ENCODE results near the gene GID8. TPM values are rescaled to one million over a fixed set of nuclear protein-coding genes. Genes with fewer than 3 reads are reported as not detected.

Gene GID8
- total RNA-seq, 1 donor from 2014 or later: 45.0 TPM

DNA sequence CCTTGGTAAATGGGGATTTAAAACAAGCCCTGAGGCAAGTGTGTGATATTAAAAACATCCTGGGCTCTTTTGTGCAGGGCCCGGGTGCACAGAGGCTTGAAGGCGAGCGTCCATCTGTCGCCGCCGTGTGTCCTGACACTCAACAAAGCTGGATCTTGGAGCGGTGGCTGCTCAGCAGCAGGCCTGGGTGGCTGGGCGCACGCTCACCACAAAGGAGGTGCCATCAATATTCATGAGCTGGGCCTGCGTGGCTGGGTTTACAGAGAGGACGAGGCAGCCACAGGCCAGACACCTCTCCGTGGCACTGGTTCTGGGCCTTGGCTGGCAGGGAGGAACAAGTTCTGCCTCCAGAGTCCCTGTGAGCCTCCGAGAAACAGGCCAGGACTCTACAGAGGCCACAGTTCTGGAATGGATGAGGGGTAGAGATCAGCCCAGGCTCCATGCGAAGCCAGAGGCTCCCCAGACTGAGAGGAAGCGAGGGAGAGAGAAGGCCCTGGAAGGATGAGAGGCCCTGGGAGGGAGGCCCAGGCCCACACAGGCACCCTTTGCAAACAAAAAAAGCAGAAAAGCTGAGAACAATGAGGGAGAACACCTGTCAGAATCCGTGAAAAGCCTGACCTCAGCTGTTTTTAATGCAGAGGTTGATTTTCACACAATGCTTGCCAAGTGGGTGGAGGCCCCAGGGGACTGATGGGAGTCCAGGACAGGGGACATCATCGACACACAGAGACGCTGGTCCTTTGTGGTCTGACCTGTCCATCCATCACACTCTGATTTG is 46.9 kb downstream of the GID8 start:
- TF ChIP-seq, protein P1, sequence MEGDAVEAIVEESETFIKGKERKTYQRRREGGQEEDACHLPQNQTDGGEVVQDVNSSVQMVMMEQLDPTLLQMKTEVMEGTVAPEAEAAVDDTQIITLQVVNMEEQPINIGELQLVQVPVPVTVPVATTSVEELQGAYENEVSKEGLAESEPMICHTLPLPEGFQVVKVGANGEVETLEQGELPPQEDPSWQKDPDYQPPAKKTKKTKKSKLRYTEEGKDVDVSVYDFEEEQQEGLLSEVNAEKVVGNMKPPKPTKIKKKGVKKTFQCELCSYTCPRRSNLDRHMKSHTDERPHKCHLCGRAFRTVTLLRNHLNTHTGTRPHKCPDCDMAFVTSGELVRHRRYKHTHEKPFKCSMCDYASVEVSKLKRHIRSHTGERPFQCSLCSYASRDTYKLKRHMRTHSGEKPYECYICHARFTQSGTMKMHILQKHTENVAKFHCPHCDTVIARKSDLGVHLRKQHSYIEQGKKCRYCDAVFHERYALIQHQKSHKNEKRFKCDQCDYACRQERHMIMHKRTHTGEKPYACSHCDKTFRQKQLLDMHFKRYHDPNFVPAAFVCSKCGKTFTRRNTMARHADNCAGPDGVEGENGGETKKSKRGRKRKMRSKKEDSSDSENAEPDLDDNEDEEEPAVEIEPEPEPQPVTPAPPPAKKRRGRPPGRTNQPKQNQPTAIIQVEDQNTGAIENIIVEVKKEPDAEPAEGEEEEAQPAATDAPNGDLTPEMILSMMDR (IDR thresholded peaks at IDR 0.05; ENCODE audit: unreplicated experiment): no peak
- Mint-ChIP-seq H3K4me1 (ENCODE audit: unreplicated experiment) (no peaks in the 10 kb centered on the region), H3K9me3 (ENCODE audit: unreplicated experiment) (no peaks in the 10 kb centered on the region), H3K36me3 (ENCODE audit: low read depth, unreplicated experiment) (peaks cover 4% of the 10 kb centered on the region), H3K27me3 (ENCODE audit: unreplicated experiment) (peaks cover 8% of the 10 kb centered on the region), H3K4me3 (ENCODE audit: unreplicated experiment) (no peak overlapping the region), H3K27ac (ENCODE audit: unreplicated experiment) (no peak overlapping the region)
- DNase-seq (ENCODE audit: low spot score): no peak

DNA sequence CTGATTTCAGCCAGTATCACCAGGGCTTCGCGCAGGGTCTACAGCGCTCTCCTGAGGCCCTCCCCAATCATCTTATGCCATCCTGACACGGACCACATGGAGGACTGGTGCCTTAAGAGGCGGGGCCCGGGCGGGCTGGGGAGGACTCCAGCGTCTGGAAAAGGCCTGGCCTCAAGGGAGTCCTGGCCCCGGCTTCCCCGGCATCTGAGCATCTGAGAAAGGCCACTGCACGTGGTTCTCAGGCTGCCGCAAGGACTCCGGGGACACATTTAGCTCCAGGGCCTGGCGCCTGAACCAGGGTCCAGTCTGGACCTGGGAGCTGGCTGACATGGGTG is 47.5 kb downstream of the GID8 start:
- Mint-ChIP-seq H3K27me3 (ENCODE audit: unreplicated experiment) (peaks cover 8% of the 10 kb centered on the region), H3K4me1 (ENCODE audit: unreplicated experiment) (no peaks in the 10 kb centered on the region), H3K9me3 (ENCODE audit: unreplicated experiment) (no peaks in the 10 kb centered on the region), H3K36me3 (ENCODE audit: low read depth, unreplicated experiment) (peaks cover 4% of the 10 kb centered on the region), H3K27ac (ENCODE audit: unreplicated experiment) (no peak overlapping the region), H3K4me3 (ENCODE audit: unreplicated experiment) (no peak overlapping the region)
- TF ChIP-seq, protein P1 (IDR thresholded peaks at IDR 0.05; ENCODE audit: unreplicated experiment): no peak
- DNase-seq (ENCODE audit: low spot score): no peak

DNA sequence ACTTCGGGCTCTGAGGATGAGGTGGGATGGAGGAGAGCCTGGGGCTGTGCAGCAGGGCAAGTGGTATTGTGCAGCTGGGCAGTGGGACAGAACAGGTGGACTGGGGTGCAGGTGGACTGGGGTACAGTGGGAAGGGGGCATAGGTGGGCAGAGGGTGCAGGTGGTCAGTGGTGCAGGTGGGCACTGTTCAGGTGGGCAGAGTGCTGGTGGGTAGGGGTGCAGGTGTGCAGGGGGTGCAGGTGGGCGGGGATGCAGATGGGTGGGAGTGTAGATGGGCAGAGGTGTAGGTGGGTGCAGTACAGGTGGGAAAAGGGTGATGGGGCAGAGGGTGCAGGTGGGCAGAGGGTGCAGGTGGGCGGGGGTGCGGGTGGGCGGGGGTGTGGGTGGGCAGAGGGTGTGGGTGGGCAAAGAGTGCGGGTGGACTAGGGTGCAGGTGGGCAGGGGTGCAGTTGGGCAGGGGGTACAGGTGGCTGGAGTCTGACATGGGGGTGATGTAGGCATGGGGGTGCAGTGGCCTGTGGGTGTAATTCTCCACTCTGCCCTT is 48.4 kb downstream of the GID8 start:
- Mint-ChIP-seq H3K4me1 (ENCODE audit: unreplicated experiment) (no peaks in the 10 kb centered on the region), H3K27me3 (ENCODE audit: unreplicated experiment) (peaks cover 7% of the 10 kb centered on the region), H3K9me3 (ENCODE audit: unreplicated experiment) (no peaks in the 10 kb centered on the region), H3K4me3 (ENCODE audit: unreplicated experiment) (no peak overlapping the region), H3K36me3 (ENCODE audit: low read depth, unreplicated experiment) (peaks cover 4% of the 10 kb centered on the region), H3K27ac (ENCODE audit: unreplicated experiment) (no peak overlapping the region)
- no peak for DNase-seq (ENCODE audit: low spot score)
- TF ChIP-seq, protein P1 (IDR thresholded peaks at IDR 0.05; ENCODE audit: unreplicated experiment): no peak

DNA sequence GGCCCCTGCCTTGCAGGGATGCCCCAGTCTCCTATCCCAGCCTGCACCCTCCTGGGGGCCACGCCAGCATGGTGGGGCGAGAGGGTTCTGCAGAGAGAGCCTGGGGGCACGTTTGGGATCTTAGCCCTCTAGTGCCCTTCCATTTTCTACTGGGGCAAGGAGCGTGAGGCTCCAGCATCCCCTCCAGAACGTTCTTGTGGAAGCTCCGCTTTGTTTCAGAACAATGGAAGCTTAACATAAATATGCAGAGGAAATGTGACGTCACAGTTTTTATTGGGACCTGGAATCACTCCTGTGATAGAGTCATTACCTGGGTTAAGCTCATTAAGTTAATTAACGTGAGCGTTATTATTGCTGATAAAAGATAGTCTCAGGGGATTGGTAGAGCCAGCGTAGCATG is 49.2 kb downstream of the GID8 start:
- Mint-ChIP-seq H3K4me1 (ENCODE audit: unreplicated experiment) (no peaks in the 10 kb centered on the region), H3K9me3 (ENCODE audit: unreplicated experiment) (no peaks in the 10 kb centered on the region)

DNA sequence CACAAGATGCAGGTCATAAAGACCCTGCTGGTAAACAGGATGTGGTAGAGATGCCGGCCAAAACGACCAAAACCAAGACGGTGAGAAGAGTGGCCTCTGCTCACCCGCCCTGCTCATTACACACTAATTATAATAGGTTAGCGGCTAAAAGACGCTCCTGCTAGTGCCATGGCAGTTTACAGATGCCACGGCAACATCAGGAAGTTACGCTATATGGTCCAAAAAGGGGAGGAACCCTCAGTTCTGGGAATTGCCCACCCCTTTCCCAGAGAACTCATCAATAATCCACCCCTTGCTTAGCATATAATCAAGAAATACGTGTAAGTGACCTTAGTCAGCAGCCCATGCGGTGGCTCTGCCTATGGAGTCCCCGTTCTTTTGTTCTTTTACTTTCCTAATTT is 51.3 kb downstream of the GID8 start:
- Mint-ChIP-seq H3K9me3 (ENCODE audit: unreplicated experiment) (no peaks in the 10 kb centered on the region), H3K27me3 (ENCODE audit: unreplicated experiment) (peaks cover 5% of the 10 kb centered on the region), H3K4me3 (ENCODE audit: unreplicated experiment) (no peak overlapping the region), H3K27ac (ENCODE audit: unreplicated experiment) (no peak overlapping the region), H3K4me1 (ENCODE audit: unreplicated experiment) (no peaks in the 10 kb centered on the region), H3K36me3 (ENCODE audit: low read depth, unreplicated experiment) (no peaks in the 10 kb centered on the region)
- DNase-seq (ENCODE audit: low spot score): no peak
- TF ChIP-seq, protein P1 (IDR thresholded peaks at IDR 0.05; ENCODE audit: unreplicated experiment): no peak

More for the DNA sequence above, 49.2 kb downstream of the GID8 start:
- Mint-ChIP-seq H3K4me3 (ENCODE audit: unreplicated experiment) (no peak overlapping the region), H3K36me3 (ENCODE audit: low read depth, unreplicated experiment) (peaks cover 4% of the 10 kb centered on the region), H3K27ac (ENCODE audit: unreplicated experiment) (no peak overlapping the region), H3K27me3 (ENCODE audit: unreplicated experiment) (peaks cover 7% of the 10 kb centered on the region)
- TF ChIP-seq, protein P1 (IDR thresholded peaks at IDR 0.05; ENCODE audit: unreplicated experiment): no peak
- no peak for DNase-seq (ENCODE audit: low spot score)
